ENCODE results near the gene MRC2. TPM values are rescaled to one million over a fixed set of nuclear protein-coding genes. Genes with fewer than 3 reads are reported as not detected.
"Not testable (repeated sequence)": the region's sequence is repeated elsewhere in the genome, so short reads cannot be mapped to it uniquely, and the experiment has no call there.

The MRC2 gene
- total RNA-seq, 2 experiments from 2014 or later: 11.2 to 12.5 TPM

DNA sequence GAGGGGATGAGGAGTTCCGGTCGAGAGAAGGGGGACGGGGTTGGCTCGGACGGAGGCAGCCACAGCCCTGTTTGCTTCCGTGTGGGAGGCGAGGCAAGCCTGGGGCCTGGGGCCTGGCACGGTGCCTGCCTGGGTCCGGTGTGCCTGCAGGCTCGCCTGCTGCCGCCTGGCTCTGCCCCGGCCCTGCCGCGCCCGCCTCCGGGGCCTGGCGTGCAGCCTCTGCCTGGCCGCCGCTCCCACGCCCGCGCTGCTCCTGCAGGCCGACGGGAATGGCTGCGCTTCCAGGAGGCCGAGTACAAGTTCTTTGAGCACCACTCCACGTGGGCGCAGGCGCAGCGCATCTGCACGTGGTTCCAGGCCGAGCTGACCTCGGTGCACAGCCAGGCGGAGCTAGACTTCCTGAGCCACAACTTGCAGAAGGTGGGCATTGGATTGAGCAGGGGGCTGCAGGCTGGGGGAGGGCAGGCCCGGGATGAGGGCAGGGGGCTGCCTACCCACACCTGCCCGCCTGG, 53.1 kb downstream of the MRC2 start:
- Mint-ChIP-seq H3K4me3 (no peak overlapping the region), H3K4me1 (ENCODE audit: low read depth) (no peaks in the 10 kb centered on the region)
- POLR2A ChIA-PET: no interaction called here

DNA sequence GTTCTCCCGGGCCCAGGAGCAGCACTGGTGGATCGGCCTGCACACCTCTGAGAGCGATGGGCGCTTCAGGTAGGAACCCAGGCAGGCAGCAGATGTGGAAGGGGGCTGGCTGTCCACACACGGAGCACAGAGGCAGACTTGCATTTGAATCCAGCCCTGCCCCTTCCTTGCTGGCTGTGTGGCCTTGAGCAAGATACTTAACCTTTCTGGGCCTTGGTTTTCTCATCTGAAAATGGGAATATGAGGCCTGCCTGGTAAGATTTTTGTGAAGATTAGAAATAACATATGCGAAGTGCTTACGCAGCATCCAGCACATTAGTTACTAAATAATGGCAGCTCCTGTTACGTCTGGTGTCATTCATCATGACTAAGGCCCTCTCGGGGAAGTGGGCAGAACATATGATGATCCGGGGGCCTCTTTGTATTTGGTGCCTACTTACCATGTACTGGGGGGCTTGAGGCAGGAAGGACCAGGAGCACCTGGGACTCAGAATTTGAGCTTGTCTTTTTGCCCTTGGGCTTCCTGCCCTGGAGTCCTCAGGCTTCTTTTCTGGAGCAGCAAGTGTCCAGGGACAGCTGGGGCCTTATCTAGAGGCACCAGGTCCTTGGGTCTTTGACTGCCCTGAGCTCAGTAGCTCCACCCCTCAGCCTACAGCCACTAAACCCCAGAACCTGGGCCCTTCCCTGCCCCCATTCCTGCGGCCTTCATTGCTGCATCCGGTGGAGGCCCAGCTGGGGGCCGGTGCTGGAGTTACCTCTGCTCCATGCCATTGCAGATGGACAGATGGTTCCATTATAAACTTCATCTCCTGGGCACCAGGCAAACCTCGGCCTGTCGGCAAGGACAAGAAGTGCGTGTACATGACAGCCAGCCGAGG, 53.8 kb downstream of the MRC2 start:
- no peaks in the 10 kb centered on the region for H3K4me1 Mint-ChIP-seq (ENCODE audit: low read depth)
- intact Hi-C loops (cut with micrococcal nuclease): no loop called here
- H3K27me3 Mint-ChIP-seq: no peaks in the 10 kb centered on the region
- POLR2A ChIA-PET: no interaction called here
- no peaks in the 10 kb centered on the region for H3K9me3 Mint-ChIP-seq
- H3K4me3 Mint-ChIP-seq: no peak overlapping the region
- H3K27ac Mint-ChIP-seq: no peak overlapping the region
- H3K36me3 Mint-ChIP-seq: no peaks in the 10 kb centered on the region
- no peak for DNase-seq
- CTCF ChIA-PET: no interaction called here

More for the DNA sequence above, 53.1 kb downstream of the MRC2 start:
- Mint-ChIP-seq H3K27me3 (no peaks in the 10 kb centered on the region), H3K36me3 (no peaks in the 10 kb centered on the region), H3K9me3 (no peaks in the 10 kb centered on the region), H3K27ac (no peak overlapping the region)
- intact Hi-C loops (cut with micrococcal nuclease): no loop called here
- no peak for DNase-seq
- CTCF ChIA-PET: no interaction called here

DNA sequence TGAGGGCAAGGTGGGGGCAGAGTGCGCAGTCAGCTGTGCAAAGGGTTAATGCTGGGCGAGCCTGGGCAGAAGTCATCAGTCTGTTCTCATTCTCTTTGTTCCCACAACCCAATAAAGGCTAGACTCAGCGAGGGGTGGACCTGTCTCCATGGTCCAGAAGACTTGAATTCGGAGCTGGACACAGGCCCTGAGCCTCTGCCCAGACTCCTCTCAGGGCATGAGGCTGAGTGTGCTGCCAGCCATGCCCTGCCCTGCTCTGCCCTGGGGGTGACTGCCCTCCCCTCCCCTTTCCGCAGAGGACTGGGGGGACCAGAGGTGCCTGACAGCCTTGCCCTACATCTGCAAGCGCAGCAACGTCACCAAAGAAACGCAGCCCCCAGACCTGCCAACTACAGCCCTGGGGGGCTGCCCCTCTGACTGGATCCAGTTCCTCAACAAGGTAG, 54.5 kb downstream of the MRC2 start:
- no peak for DNase-seq
- Mint-ChIP-seq H3K27me3 (no peaks in the 10 kb centered on the region), H3K4me1 (ENCODE audit: low read depth) (no peaks in the 10 kb centered on the region), H3K27ac (no peak overlapping the region), H3K4me3 (no peak overlapping the region), H3K36me3 (no peaks in the 10 kb centered on the region), H3K9me3 (no peaks in the 10 kb centered on the region)
- intact Hi-C loops (cut with micrococcal nuclease): no loop called here
- ChIA-PET POLR2A (no interaction called here), CTCF (no interaction called here)

DNA sequence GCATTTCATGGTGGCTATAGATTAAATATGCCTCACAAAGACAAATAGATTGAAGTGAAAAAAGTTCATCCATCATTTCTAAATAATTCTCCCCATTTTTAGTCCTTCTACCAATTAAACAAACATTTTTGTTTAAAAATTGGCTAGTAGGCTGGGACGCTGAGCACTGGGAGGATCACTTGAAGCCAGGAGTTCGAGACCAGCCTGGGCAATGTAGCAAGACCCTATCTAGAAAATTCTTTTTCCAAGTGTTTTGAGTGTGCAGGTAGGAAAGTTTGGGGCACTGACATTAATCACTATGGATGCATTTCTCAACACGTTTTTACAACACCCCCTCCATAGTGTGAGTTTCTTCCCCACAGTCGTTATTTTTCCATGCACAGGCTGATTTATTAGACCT, 56.7 kb downstream of the MRC2 start:
- intact Hi-C loops (cut with micrococcal nuclease): no loop called here
- Mint-ChIP-seq H3K36me3 (no peaks in the 10 kb centered on the region), H3K4me1 (ENCODE audit: low read depth) (no peaks in the 10 kb centered on the region), H3K9me3 (no peaks in the 10 kb centered on the region), H3K4me3 (no peak overlapping the region), H3K27ac (no peak overlapping the region), H3K27me3 (no peaks in the 10 kb centered on the region)
- ChIA-PET CTCF (no interaction called here), POLR2A (no interaction called here)
- DNase-seq: no peak

DNA sequence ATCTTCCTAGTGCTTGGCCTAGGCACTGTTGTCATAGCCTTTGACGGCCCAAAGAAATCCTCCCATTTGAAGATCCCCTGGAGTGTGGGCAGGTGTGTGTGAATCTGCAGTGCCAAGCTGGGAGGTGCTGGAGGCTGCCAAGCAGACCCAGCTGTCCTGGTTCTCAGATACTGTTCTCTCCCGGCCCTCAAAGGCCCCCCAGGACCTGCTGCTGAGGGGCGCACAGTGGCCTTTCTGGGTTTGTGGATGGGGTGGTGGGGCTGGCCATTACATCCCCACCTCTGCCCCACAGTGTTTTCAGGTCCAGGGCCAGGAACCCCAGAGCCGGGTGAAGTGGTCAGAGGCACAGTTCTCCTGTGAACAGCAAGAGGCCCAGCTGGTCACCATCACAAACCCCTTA, 60.5 kb downstream of the MRC2 start:
- no peaks in the 10 kb centered on the region for H3K36me3 Mint-ChIP-seq
- intact Hi-C loops (cut with micrococcal nuclease): no loop called here
- ChIA-PET POLR2A (no interaction called here), CTCF (no interaction called here)
- no peaks in the 10 kb centered on the region for H3K9me3 Mint-ChIP-seq
- H3K27ac Mint-ChIP-seq: no peak overlapping the region
- no peaks in the 10 kb centered on the region for H3K27me3 Mint-ChIP-seq
- no peak for DNase-seq
- no peak overlapping the region for H3K4me3 Mint-ChIP-seq
- no peaks in the 10 kb centered on the region for H3K4me1 Mint-ChIP-seq (ENCODE audit: low read depth)

GRCh38 chr17:62688398-62689160, 61.1 kb downstream of the MRC2 start:
- POLR2A ChIA-PET: no interaction called here
- no peaks in the 10 kb centered on the region for H3K27me3 Mint-ChIP-seq
- intact Hi-C loops (cut with micrococcal nuclease): no loop called here
- H3K36me3 Mint-ChIP-seq: no peaks in the 10 kb centered on the region
- no peak overlapping the region for H3K4me3 Mint-ChIP-seq
- no peaks in the 10 kb centered on the region for H3K4me1 Mint-ChIP-seq (ENCODE audit: low read depth)
- no peak overlapping the region for H3K27ac Mint-ChIP-seq
- no peak for DNase-seq
- CTCF ChIA-PET: no interaction called here
- no peaks in the 10 kb centered on the region for H3K9me3 Mint-ChIP-seq

- no peaks in the 10 kb centered on the region for H3K4me1 Mint-ChIP-seq (ENCODE audit: low read depth)
- POLR2A ChIA-PET: no interaction called here
- H3K36me3 Mint-ChIP-seq: no peaks in the 10 kb centered on the region
- H3K4me3 Mint-ChIP-seq: no peak overlapping the region
- no peaks in the 10 kb centered on the region for H3K9me3 Mint-ChIP-seq
- CTCF ChIA-PET: interaction anchor here (2.7 kb wide), 1 partner anchor 17 kb away, joined by 9 read pairs; no protein-coding TSS in a partner anchor
- H3K27ac Mint-ChIP-seq: no peak overlapping the region
- intact Hi-C loops (cut with micrococcal nuclease): no loop called here
- no peak for DNase-seq
- H3K27me3 Mint-ChIP-seq: no peaks in the 10 kb centered on the region
These were observed 62.1 kb downstream of the MRC2 start for GRCh38 chr17:62689441-62690167.

DNA sequence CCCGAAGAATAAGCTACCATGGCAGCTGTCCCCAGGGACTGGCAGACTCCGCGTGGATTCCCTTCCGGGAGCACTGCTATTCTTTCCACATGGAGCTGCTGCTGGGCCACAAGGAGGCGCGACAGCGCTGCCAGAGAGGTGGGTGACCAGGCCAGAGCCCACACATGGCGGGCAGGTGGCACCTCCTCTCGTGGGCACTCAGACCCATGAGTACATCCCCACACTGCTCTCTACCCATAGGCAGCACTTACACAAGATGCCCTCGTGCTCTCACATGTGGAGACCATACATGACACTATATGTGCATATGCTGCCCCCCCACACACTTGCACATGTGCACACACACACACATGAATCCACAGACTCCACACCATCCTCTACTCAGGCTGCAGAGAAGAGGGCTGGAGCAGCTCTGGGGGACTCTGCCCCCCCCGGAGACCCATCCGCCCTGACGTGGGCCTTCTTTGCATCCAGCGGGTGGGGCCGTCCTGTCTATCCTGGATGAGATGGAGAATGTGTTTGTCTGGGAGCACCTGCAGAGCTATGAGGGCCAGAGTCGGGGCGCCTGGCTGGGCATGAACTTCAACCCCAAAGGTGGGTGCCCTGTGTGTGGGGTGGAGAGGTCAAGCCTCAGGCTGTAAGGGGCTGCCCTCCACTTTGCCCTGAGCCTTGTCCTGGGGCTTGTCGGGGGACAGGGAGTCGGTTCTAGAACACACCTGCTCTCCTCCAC, 62.9 kb downstream of the MRC2 start:
- Mint-ChIP-seq H3K27ac (no peak overlapping the region), H3K4me3 (no peak overlapping the region), H3K27me3 (no peaks in the 10 kb centered on the region), H3K36me3 (no peaks in the 10 kb centered on the region), H3K4me1 (ENCODE audit: low read depth) (no peaks in the 10 kb centered on the region), H3K9me3 (no peaks in the 10 kb centered on the region)
- intact Hi-C loops (cut with micrococcal nuclease): no loop called here
- POLR2A ChIA-PET: no interaction called here
- CTCF ChIA-PET: interaction anchor here (2.7 kb wide), 1 partner anchor 18 kb away, joined by 9 read pairs; no protein-coding TSS in a partner anchor
- no peak for DNase-seq

DNA sequence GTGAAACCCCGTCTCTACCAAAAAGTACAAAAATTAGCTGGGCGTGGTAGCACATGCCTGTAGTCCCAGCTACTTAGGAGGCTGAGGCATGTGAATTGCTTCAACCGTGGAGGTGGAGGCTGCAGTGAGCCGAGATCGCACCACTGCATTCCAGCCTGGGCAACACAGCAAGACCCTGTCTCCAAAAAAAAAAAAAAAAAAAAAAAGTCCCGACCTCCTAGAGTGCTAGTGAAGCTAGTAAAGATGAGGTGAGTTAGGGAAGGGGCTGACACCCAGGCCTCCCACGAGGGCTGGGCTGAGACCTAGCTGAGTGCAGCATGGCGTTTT, 64.1 kb downstream of the MRC2 start:
- POLR2A ChIA-PET; H3K27ac Mint-ChIP-seq; H3K4me3 Mint-ChIP-seq; H3K9me3 Mint-ChIP-seq; H3K36me3 Mint-ChIP-seq; DNase-seq; intact Hi-C loops (cut with micrococcal nuclease); H3K4me1 Mint-ChIP-seq (ENCODE audit: low read depth); H3K27me3 Mint-ChIP-seq: not testable (repeated sequence)
- CTCF ChIA-PET: interaction anchor here (2.7 kb wide), 1 partner anchor 19 kb away, joined by 9 read pairs; no protein-coding TSS in a partner anchor

GRCh38 chr17:62692159-62692651, 64.7 kb downstream of the MRC2 start:
- ChIA-PET CTCF (interaction anchor here (0.8 to 2.7 kb wide), 2 partner anchors 20 to 714 kb away, joined by 3 to 9 read pairs; no protein-coding TSS in a partner anchor), POLR2A (no interaction called here)
- no peaks in the 10 kb centered on the region for H3K27me3 Mint-ChIP-seq
- no peak overlapping the region for H3K27ac Mint-ChIP-seq
- no peak for DNase-seq
- no peaks in the 10 kb centered on the region for H3K9me3 Mint-ChIP-seq
- no peak overlapping the region for H3K4me3 Mint-ChIP-seq
- no peaks in the 10 kb centered on the region for H3K4me1 Mint-ChIP-seq (ENCODE audit: low read depth)
- intact Hi-C loops (cut with micrococcal nuclease): no loop called here
- H3K36me3 Mint-ChIP-seq: no peaks in the 10 kb centered on the region

- H3K4me1 Mint-ChIP-seq (ENCODE audit: low read depth): no peaks in the 10 kb centered on the region
- POLR2A ChIA-PET: no interaction called here
- H3K27me3 Mint-ChIP-seq: peaks cover under 1% of the 10 kb centered on the region
- H3K36me3 Mint-ChIP-seq: no peaks in the 10 kb centered on the region
- no peak overlapping the region for H3K4me3 Mint-ChIP-seq
- no peak overlapping the region for H3K27ac Mint-ChIP-seq
- CTCF ChIA-PET: interaction anchor here (0.8 to 2.7 kb wide), 4 partner anchors 20 to 714 kb away, joined by 3 to 9 read pairs (median 6); no protein-coding TSS in a partner anchor
- DNase-seq: no peak
- intact Hi-C loops (cut with micrococcal nuclease): no loop called here
- H3K9me3 Mint-ChIP-seq: no peaks in the 10 kb centered on the region
These were observed 65.4 kb downstream of the MRC2 start for GRCh38 chr17:62692721-62693431.
